Measurements from ENCODE around the gene PTBP3. TPM values are rescaled to one million over a fixed set of nuclear protein-coding genes. Genes with fewer than 3 reads are reported as not detected.

Gene PTBP3
- total and polyA plus RNA-seq, 2 of the 13 experiments (the other 11 are each of a cell fraction or from before 2014, with no cell fraction given): 52.8 to 61.1 TPM

- H3K36me3 ChIP-seq (replicated peaks in 1 of 2; ENCODE audit: control insufficient read depth in 1 of 2, insufficient read depth in 2 of 2, low read length in 2 of 2): peaks cover 4 to 29% of the 10 kb centered on the region in 2 experiments; a peak in 4 of 5 replicates
- intact Hi-C loops (cut with micrococcal nuclease; ENCODE audit: unreplicated experiment): no loop called here
- ChIA-PET POLR2A (no interaction called here), CTCF (ENCODE audit: low intra/inter-chr PET ratio, low total read pairs) (no interaction called here)
- H3K9ac ChIP-seq (ENCODE audit: insufficient read depth, low read depth, low read length): no peak overlapping the region
- H4K20me1 ChIP-seq (ENCODE audit: insufficient read depth, low read length): no peaks in the 10 kb centered on the region; the same call in 1 of the 2 replicates
- H3K4me2 ChIP-seq (ENCODE audit: low read depth, low read length): no peak overlapping the region
- ATAC-seq (no peak; the same call in 2 of the 3 replicates), FAIRE-seq (no peak), DNase-seq (ENCODE audit: low spot score) (peak; percentile 10)
- H3K4me1 ChIP-seq (ENCODE audit: insufficient read depth, low read length): no peaks in the 10 kb centered on the region
- peaks cover 25% of the 10 kb centered on the region for H3K9me3 ChIP-seq (ENCODE audit: low read length)
- H3K27ac ChIP-seq (ENCODE audit: extremely low read length, insufficient read depth, low read length): no peak overlapping the region
- in situ Hi-C loops (cut with HindIII; ENCODE audit: extremely low pct_ligation_motif_present, low pct_unique_long_range_greater_than_20kb): no loop called here
- no peak overlapping the region for H2AFZ ChIP-seq (ENCODE audit: low read length)
- peaks cover 39% of the 10 kb centered on the region for H3K79me2 ChIP-seq (ENCODE audit: insufficient read depth, low read length)
- H3K4me3 ChIP-seq (replicated peaks in 1 of 3; ENCODE audit: insufficient read depth in 1 of 3, low read depth in 2 of 3, low read length in 3 of 3): no peak overlapping the region
- no TSS peak for BruUV-seq (replicated peaks)
- no peak for TF ChIP-seq MEIS1 (CRISPR knock-in tag; IDR thresholded peaks at IDR 0.05; ENCODE audit: borderline replicate concordance)
- no peak for TF ChIP-seq LCORL (IDR thresholded peaks at IDR 0.05)
- no peak for TF ChIP-seq LCORL (CRISPR knock-in tag; IDR thresholded peaks at IDR 0.05)
- TF ChIP-seq RXRA (CRISPR knock-in tag; IDR thresholded peaks at IDR 0.05): no peak
- no peak for TF ChIP-seq HMGXB4 (CRISPR knock-in tag; IDR thresholded peaks at IDR 0.05; ENCODE audit: borderline replicate concordance in 1 of 2, low read depth in 1 of 2)
- no peak for TF ChIP-seq ZNF704 (CRISPR knock-in tag; IDR thresholded peaks at IDR 0.05; ENCODE audit: borderline replicate concordance)
- TF ChIP-seq NBN (conservative IDR thresholded peaks at IDR 0.05): no peak
- no peak for TF ChIP-seq ZNF275 (CRISPR knock-in tag; IDR thresholded peaks at IDR 0.05; ENCODE audit: borderline replicate concordance)
- no peaks in the 10 kb centered on the region for H3K27me3 ChIP-seq (ENCODE audit: control insufficient read depth in 1 of 2, insufficient read depth in 2 of 2, low read length in 2 of 2)
Observed at GRCh38 chr9:112288029-112288428, 45.4 kb downstream of the PTBP3 start.
